Activated T-cell treated with anti-CD3 and anti-CD28 coated beads, Interleukin-2, amount 50 U/mL, for 1 hour (primary cell): Measurements from ENCODE around the gene IFI35.
A peak's percentile ranks its signal among the peaks of the same experiment; 100 is the strongest.
"Not testable (repeated sequence)": the region's sequence is repeated elsewhere in the genome, so short reads cannot be mapped to it uniquely, and the experiment has no call there.

Source experiments
- DNase-seq: peaks from one replicate; pipeline ENCODE4 v3.0.0-alpha.2; 2020

IFI35 gene

DNA sequence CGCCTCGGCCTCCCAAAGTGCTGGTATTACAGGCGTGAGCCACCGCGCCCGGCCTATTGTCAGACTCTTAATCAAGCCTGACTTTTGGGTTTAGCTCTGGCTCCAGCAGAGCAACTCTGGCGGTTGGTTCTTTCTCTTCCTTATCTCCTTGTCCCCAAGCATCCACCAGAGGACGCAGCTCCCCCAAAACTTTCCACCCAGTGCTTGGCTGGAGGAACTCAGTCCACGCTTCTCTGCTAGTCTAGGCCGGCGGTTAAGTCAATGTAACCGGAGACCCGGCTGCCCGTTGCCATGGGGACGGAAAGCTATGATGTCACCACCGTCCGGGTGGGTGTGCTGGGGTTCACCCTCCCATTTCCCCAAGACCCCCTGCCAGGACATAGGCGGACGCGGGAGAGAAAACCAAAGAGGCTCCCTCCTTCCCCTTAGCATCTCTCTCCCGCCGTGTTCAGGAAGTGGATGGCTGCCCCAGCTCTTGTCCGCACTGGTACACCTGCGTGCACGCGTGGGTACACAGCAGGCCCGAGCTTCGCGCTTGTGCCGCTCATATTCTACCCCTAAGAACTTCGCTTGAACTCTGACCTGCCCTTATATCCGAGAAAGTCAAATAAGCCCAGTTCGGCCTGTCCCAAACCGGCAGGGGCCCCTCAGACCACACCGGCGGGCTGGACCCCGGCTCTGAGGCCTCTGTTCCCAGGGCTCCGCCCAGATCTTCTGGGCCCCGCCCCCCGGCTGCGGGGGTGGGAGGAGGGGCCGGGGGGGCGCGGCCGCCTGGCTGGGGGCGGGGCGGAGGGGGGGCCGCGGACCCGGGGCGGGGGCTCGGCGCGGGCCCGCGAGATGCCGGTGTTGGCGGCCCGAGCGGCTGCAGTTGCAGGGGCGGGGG lies 18.1 kb downstream of the IFI35 start, which contains the start of gene RND2:
Gene RND2, plus strand, starts transcription at position 825 of the 883 bp plus-strand sequence. CDS start 117 bp downstream, outside the sequence.
- DNase-seq: peak; percentile 82

GRCh38 chr17:43025290-43025657 lies 18.7 kb downstream of the IFI35 start:
- DNase-seq: no peak

DNA sequence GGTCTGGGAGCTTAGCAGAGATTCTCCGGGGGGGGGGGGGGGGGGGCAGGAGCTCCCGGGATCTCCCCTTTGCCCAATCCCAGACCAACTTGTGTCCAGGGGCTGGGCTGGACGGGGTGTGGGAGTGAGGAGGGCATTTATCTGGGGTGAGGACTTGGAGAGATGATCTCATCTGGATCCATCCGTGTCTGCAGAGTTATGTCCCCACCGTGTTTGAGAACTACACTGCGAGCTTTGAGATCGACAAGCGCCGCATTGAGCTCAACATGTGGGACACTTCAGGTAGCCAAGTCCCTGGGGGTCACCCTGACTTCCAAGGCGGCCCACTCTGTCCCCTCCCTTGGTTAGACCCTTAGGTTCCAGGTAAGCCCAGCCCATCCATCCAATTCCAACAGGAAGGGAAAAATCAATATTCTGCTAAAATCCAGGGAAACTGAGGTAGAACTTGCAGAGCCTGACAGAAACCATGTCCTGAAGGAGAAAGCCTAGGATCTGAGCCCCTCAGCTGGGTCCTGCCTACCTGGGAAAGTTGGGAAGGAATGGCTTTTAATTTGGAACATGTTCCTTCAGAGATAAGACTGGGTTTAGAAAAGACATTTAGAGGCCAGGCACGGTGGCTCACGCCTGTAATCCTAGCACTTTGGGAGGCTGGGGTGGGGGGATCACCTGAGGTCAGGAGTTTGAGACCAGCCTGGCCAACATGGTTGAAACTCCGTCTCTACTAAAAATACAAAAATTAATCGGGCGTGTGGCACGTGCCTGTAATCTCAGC lies 19.4 kb downstream of the IFI35 start:
- DNase-seq: no peak

GRCh38 chr17:43026595-43026994 lies 20.0 kb downstream of the IFI35 start:
- no peak for DNase-seq

DNA sequence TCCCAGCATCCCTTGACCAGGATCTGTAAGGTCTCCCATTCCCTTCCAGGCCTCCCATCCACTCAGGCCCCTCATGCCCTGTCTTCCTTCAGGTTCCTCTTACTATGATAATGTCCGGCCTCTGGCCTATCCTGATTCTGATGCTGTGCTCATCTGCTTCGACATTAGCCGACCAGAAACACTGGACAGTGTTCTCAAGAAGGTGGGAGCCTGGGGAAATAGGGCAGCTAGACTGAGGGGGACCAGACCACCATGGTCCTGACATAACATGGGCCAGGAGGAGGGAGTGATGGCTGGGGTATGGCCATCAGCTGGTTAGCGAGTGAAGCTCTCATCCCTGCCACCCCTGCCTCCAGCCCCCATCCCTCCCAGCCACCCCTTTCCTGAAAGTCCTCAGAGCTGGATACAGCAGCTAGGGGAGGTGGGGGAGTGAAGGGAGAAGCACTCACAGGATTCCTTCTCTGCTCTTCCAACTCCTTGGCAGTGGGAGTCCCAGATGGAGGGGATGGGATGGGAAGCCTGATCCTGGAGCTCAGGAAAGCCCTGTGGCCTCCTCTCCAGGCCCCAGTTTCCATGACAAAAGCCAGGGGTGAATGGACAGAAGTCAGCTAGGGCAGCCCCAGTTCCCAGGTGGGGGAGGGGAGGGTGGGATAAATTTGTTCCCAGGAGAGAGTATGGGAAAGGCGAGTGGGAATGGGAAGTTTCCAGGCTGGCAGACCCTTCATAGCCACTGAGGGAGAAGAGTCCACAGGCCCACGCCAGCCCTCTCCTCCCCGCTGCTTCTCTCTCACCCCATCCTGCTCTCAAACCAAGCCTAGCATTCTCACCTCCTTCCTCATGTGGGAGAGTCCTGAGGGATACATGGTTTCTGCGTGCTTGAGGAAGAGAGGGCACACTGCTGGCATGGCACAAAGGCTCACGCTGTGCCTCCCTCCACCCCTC lies 20.8 kb downstream of the IFI35 start:
- no peak for DNase-seq

- no peak for DNase-seq
Observed at GRCh38 chr17:43028221-43028861, 21.8 kb downstream of the IFI35 start.

GRCh38 chr17:43030137-43030767 lies 23.7 kb downstream of the IFI35 start:
- no peak for DNase-seq

- no peak for DNase-seq
Observed at GRCh38 chr17:43031666-43032065, 25.1 kb downstream of the IFI35 start.

DNA sequence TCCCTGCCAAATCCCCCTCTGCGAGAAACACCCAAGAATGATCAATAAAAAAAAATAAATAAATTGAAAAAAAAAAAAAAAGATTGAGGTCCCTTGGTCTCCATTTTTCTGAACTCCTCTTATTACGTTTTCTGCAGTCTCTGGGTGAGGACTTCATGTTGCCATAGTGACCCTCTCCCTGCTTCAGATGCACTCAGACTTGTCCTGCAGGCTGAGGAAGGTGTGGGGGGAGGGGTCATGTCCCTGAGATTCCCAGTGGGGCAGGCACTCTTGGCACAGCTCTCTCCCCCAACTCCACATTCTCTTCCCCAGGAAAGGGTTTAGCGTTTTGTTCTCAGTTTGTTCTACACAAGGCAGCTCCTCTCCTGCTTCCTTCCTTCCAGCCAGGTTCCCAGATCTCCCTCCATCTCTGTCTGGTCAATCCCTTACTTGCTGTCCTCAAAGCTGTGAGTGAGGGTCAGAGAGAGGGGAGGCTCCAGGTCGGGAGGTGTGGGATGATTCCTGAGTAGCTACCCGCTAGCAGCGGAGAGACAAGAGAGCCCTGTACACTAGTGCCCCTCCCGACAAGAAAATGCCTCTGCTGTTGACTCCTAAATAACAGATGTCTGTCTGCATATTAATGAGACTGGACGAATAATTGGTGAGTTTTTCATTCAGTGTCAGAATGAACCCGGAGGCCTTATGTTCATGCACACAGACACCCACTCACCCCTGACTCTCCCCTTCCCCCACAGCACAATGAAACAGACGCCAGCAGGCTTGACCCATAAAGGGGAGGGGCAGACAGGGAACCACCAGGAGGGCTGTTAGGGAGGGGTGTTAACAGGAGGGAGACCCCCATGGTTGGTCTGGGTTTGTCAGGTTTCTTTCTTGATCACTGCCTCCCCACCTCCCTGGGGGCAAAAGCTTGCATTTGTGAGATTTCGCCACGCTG lies 27.6 kb downstream of the IFI35 start:
- no peak for DNase-seq

DNA sequence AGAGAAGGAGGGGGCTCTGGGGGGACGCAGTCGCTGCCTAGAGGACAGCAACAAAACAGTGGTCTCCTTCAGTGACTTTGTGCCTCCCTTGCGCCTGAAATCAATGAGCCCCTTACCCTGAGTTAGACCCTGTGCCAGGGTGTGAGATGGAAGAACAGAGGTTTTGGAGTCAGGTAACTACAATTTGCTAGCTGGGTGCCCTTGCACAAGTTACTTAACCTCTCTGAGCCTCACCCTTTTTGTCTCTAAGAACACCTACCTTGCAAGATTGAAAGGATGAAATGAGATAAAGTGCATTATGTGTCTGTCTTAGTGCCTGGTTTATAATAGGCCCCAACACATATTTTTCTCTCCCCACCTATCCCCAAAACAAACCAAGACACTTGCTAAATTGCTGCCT lies 28.3 kb downstream of the IFI35 start:
- DNase-seq: no peak

- no peak for DNase-seq
Observed at GRCh38 chr17:43039646-43040045, 33.1 kb downstream of the IFI35 start.

DNA sequence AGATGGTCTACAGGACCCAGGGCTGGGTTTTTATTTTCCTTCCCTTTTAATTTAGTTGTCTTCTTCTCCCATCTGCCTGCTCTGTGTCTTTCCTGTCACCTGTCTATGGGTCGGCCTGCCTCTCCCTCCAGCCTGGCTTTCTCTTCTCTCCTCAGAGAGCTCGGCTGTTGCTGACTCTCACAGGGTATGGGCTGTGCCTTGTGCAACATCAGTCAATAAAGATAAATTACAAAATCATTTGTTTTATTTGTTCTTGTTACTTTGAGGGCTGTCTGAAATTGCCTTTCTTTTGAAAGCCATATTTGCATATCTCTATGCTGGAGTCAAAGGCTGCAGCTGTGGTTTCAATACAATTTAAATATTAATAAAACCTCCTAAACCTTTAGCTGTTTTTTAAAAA lies 34.1 kb downstream of the IFI35 start:
- no peak for DNase-seq

DNA sequence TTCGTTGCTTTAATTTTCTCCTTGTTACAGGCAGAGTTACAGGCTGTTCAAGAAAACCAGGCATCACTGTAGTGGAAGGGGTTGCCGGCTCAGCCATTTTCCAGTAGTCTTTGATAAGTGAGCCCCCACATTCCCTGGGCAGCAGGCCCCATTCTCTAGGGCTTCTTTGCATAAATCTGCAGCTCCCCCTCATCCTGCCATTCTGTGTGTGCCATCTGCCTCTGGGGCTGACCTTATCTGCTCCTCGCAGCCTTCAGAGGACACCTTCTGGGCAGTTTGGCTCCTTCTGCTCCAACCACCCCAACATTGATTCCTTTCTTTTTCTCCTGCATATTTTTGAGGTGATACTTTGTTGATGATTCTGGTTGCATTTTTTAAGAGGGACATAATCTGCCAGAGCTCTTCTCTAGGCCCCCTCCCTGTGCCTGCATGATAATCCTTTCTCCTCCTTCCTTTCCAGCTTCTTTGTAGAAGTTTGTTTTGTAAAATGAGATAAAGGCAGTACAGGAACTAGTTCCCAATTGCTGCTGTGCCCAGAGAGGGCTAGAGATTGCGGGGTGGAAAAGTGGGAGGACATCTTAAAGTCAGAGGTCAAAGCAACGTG lies 35.5 kb downstream of the IFI35 start:
- no peak for DNase-seq

- DNase-seq: no peak
Observed at GRCh38 chr17:43043307-43043706, 36.7 kb downstream of the IFI35 start.

GRCh38 chr17:43044024-43044423 lies 37.4 kb downstream of the IFI35 start:
- no peak for DNase-seq

- no peak for DNase-seq
Observed at GRCh38 chr17:43051969-43052368, 45.4 kb downstream of the IFI35 start.

DNA sequence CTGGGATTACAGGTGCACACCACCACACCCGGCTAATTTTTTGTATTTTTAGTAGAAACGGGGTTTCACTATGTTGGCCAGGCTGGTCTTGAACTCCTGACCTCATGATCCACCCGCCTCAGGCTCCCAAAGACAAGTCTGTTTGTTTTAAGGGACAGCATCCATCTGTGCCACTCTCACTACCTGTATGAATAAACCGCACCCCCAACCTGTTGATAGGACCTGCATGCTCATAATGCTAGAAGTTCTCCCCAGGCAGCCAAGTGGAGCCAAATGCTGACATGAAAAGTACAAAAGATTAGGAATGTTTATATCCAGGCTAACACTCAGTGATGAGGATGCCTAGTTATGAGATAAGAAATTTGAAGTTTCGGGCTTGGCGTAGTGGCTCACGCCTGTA lies 46.4 kb downstream of the IFI35 start:
- not testable (repeated sequence) for DNase-seq

GRCh38 chr17:43056051-43056450 lies 49.5 kb downstream of the IFI35 start:
- no peak for DNase-seq

DNA sequence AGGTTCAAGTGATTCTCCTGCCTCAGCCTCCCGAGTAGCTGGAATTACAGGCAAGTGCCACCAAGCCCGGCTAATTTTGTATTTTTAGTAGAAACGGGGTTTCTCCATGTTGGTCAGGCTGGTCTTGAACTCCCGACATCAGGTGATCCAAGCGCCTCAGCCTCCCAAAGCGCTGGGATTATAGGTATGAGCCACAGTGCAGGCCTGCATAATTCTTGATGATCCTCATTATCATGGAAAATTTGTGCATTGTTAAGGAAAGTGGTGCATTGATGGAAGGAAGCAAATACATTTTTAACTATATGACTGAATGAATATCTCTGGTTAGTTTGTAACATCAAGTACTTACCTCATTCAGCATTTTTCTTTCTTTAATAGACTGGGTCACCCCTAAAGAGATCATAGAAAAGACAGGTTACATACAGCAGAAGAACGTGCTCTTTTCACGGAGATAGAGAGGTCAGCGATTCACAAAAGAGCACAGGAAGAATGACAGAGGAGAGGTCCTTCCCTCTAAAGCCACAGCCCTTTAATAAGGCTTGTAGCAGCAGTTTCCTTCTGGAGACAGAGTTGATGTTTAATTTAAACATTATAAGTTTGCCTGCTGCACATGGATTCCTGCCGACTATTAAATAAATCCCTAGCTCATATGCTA lies 56.5 kb downstream of the IFI35 start:
- DNase-seq: no peak
